NCI-H2227 (cell line): ENCODE measurements around the gene CDR2L.
A peak's percentile ranks its signal among the peaks of the same experiment; 100 is the strongest.
"Not testable (repeated sequence)": the region's sequence is repeated elsewhere in the genome, so short reads cannot be mapped to it uniquely, and the experiment has no call there.

Experiments
- DNase-seq: peaks from one replicate; lab custom pipeline; 2025; ENCODE audit not compliant: unreplicated experiment; lab: John Stamatoyannopoulos, UW

The CDR2L gene

DNA sequence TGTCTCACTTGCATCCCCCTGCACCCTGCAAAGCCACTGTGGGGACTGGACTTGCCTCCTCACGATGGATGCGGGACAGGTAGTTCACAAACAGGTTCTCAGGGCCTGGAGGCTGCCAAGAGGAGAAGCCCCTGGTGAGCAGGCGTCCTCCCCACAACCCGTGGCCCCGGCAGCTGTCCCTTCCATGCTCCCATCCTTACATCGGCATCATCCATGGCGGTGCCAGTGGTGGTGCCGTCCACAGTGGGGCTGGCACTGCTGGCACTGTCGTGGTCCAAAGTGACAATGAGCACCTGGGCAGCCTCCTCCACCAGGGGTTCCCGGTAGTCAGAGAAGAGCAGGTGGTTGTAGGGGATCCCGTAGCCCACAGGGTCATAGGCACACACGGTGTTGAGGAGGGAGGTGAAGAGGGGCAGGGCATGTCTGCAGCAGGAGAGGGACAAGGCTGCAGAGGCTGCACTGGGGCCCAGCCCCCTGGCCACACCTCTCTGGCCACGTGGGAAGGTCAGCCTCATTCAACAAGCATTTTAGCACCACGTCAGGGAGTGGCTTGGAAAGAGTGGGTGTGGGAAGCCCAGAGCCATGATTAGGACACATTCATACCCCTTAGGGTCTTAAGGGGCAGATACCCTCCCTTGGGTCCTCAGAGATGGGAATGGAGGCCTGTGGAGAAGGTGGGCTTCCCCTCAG is 27.5 kb upstream of the CDR2L start:
- no peak for DNase-seq

DNA sequence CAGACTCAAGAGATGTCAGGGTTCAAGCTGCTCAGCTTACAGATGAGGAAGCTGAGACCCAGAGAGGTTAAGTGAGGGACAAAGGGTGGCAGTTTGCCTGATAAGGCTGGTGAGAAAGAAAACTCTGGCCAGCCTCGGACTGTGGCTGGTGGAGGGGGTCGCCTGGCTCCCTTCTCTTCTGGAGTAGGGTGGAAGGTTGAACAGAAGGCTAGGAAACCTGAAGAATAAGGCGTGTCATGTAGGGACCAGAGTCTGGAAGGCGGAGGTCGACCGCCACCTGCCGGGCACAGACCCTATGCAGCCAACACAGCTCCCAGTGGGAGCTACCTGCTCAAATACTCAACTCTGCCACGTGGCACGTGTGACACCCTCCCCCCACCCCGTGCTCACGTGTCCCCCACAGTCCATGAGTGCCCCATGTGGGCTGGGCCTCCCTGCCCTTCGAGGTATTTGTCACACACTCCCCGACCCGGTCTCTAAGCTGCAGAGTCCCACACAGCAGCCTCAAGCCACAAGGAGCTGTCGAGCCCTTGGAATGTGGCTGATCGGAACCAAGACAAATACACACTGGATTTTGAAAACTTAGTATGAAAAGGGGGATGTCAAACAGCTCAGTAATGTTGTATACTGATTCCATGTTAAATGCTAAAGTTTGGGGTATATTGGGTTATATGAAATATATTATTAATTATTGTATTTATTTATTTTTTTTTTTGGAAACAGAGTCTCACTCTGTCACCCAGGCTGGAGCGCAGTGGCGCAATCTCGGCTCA is 26.7 kb upstream of the CDR2L start:
- no peak for DNase-seq

- peak; percentile 90 for DNase-seq
These were observed 25.6 kb upstream of the CDR2L start for GRCh38 chr17:74961657-74962350.

DNA sequence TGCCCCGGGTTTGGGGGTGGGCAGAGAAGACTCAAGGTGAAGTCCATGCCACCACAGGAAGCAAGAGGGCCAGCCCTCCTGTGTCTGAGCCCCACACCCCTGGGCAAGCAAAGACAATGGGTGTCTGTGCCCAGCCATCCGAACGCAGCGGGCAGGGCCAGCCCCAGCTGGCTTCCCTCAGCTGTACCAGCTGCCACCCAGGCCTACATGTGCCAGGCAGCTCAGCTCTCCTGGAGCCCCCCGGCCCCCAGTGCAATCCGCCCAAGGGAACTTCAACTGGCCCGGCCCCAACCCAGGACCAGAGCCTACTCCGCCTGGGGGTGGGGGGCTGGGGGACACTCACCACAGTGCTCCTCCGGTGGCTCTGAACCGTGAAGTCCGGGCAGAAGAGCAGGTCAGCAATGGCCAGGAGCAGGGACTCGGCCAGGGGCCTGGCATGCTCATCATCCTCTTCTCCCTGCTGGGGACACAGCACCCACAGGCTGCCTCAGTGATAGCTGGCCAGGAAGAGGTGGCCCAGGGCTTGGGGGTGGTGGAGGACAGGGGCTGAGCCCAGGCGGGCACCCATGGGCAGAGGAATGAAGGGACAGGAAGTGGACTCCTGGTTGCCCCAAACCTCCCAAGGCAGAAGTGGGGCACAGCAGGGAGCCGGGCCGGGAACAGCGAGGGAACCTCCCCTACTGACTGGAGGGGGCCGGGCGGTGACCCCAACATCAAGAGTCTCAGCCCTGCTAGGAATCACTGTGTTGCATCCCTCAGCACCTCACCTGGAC is 24.6 kb upstream of the CDR2L start:
- no peak for DNase-seq

- DNase-seq: no peak
These were observed 23.8 kb upstream of the CDR2L start for GRCh38 chr17:74963656-74964055.

DNA sequence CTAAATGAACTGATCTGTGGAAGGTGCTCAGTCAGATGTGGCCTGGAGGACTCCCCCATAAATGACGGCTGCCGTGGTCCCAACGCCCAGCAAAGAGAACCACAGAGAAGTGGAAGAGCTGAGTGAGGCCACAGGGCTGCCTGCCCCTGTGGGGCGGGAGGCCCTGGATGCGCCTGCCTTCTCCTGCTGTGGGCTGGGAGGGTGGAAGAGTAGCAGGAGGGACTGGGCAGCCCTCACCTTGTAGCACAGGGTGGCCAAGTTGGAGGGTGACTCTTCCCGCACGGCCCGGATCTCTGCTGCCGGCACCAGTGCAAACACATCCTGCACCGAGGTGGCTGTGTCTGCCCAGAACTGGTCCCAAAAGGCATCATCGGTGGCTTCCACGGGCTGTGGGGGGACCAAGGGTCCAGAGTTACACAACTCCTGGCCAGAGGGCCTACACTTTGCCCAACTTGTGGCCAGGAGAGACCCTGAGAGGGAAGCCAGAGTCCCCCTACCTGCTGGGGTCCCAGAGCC is 23.1 kb upstream of the CDR2L start:
- no peak for DNase-seq

DNA sequence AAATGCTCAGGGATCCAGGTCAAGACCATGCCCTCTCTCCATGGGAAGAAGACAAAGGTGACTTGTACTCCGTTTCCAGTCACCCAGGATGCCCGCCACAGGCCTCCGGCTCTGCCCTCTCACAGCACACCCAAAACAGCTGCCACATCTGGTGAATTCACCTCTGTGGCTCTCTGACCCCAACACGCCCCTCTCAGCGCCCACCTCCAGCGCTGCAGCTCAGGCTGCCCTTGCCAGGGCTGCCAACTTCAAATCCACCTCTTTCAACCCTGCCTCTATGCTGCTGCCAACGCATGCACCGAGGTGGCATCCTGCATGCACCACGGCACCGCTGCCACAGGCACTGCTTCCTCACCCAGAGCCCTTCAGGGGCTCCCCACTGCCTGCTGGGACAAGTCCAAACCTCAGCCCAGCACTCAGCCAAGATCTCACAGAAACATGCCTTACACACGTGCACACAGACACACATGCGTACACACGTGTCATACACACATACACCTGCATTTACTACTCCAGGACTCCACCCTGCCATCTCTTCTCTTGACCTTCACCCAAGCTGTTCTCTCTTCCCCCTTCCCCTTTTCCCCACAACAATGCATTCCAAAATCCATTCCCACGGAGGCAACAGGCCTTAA is 22.3 kb upstream of the CDR2L start:
- DNase-seq: no peak

DNA sequence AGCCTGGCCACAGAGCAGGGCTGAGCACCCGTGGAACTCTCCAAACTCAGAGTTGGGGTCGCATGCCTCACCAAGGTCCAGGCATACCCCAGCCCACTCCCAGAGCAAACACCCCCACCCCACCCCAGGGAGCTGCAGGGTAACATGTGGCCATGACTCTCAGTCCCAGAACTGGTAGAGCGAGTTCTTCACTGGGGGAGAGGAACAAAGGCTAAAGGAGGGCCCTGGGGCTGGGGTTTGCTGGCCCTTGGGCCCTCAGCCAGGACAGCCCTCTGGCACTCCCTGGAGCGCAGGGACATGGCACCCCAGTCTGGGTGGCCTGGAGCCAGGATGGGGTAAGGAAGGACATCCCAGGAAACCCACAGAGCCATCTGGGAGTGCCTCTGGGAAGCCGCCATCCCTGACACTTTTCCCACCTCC is 19.1 kb upstream of the CDR2L start:
- DNase-seq: no peak

DNA sequence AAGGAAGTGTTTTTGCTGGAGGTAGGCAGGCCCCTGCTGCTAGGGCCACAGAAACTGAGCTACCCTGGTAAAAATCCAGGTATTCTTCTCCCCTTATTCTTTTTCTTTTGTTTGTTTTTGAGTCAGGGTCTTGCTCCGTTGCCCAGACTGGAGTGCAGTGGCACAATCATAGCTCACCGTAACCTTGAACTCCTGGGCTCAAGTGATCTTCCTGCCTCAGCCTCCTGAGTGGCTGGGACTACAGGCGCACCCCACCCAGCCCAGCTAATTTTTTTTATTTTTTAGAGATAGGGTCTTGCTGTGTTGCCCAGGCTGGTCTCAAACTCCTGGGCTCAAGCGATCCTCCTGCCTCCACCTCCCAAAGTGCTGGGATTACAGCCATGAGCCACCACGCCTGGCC is 17.9 kb upstream of the CDR2L start:
- not testable (repeated sequence) for DNase-seq

- no peak for DNase-seq
These were observed 17.0 kb upstream of the CDR2L start for GRCh38 chr17:74970395-74970794.

GRCh38 chr17:74971069-74971841 is 16.2 kb upstream of the CDR2L start:
- no peak for DNase-seq

DNA sequence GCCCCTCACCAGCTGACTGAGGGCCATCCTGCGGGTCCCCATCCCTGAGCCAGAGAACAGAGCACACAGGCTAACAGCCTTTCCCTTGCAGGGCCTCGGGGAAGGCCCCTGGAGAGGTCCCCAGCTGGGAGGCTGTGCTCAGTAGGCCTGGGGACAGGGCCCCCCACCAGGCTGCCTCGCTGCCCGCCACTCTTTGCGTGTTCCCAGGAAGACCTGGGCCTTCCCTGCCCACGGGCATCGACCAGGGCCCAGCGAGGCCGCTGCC is 15.7 kb upstream of the CDR2L start:
- no peak for DNase-seq

DNA sequence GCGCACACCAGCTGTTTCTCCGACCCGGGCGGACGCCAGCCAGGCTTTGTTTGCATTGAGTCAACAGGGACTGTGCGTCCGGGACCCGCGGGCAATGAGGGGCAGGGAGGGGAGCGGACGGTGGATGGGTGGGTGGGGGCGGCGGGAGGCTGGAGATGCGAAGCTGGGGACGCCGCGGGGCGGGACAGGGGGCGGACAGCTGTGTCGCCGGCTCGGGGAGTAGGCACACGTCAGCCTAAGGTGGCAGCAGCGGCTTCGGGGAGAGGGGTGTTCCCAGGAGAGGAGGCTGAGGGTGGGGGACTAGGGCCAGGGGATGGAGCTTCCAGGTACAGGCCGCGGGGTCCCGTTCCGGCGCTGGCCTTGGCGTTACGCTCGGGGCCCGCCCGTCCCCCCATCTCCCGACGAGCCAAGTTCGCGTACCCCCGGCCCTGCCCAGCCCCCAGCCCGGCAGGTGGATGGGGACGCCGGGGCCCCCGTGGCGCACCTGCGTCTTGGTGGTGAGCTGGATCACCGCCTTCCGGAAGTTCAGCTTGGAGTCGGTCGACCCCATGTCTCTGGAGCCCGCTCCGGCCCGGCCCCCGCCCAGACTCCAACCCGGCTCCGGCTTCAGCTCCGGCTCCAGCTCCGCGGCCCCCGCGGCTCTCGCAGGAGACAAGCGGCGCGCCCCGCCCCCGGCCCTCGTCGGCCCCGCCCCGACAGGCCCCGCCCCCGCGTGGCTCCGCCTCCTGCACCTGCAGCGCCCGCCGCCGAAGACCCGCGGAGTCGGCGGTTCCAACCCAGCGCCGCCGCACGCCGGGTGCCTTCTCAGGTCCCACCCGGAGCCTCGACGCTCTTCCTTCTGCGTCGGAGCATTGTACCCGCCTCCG is 15.1 kb upstream of the CDR2L start, which contains the start of gene HID1:
Gene HID1, minus strand, starts transcription at position 653 of the 866 bp plus-strand sequence. Its CDS starts 103 bp downstream, at position 550.
- DNase-seq: peak; percentile 82

DNA sequence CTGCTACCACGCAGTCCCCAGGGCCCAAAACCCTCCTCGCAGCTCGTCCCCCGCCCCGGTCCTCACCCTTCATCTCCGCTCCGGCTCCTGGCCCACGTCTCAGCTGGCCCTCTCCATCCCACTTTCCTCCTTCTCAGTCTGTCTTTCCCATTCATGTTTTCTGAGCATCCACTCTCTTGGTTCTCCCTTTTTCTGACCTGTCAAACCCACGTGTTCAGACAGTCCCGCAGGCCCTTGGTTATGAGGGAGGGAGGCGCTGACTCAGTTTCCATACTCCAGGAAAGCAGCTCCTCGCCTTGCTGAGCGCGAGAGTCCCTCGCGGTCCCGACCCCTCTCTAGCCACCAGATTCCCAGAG is 14.5 kb upstream of the CDR2L start:
- DNase-seq: no peak

GRCh38 chr17:74975943-74976342 is 11.5 kb upstream of the CDR2L start:
- DNase-seq: no peak

- no peak for DNase-seq
These were observed 9.6 kb upstream of the CDR2L start for GRCh38 chr17:74977802-74978201.

DNA sequence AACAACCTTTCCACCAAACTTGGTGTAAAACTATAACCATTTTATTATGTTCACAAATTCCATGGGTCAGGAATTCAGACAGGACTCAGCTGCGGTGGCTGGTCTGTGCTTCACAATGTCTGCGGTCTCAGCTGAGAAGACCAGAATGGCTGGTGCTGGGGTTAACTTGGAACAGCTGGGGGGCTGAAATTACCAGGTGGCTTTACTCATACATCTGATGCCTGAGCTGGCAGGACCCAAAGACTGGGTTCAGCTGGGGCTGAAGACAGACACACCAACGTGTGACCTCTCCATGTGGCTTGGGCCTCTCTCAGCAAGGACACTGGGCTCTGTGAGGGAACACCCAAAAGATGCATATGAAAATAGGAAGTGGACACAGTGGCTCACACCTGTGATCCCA is 9.2 kb upstream of the CDR2L start:
- DNase-seq: no peak

- DNase-seq: no peak
These were observed 7.9 kb upstream of the CDR2L start for GRCh38 chr17:74979408-74980146.
